Adrenal gland (tissue), 5 donors: Measurements from ENCODE around the gene PIWIL4.

Experiments
- CTCF ChIP-seq, 6 experiments: fragments of 450-650 bp in 4 of 6; fragments of 200-600 bp in 2 of 6; sonication (generic) in 1 of 6; IDR thresholded peaks; 1 replicate in 5 of 6; 2 replicates in 1 of 6; pipeline versions ENCODE4 v1.5.1 to v1.8.0; 2016 to 2021; ENCODE audit warnings: antibody characterized with exemption in 6 of 6, mild to moderate bottlenecking in 2 of 6, moderate library complexity in 1 of 6
- POLR2A ChIP-seq, 2 donors: fragments of 450-650 bp; IDR thresholded peaks; one replicate each; pipeline ENCODE4 v1.6.1; 2017; ENCODE audit warnings: antibody characterized with exemption in 2 of 2, mild to moderate bottlenecking in 2 of 2, moderate library complexity in 1 of 2
- donor health status: DM: no; HTN: no; CAD: no.

GRCh38 chr11:94574193-94574961, 7.2 kb downstream of the PIWIL4 start:
- no peak for TF ChIP-seq CTCF (IDR thresholded peaks at IDR 0.05)
- TF ChIP-seq POLR2A (IDR thresholded peaks at IDR 0.05): no peak
